Activated naive CD8-positive, alpha-beta T cell treated with anti-CD3 and anti-CD28 coated beads, Interleukin-2, amount 10 ng/mL, durations not matched to agents 7 days and 5 days (primary cell): ENCODE measurements around the gene BPGM. TPM values are rescaled to one million over a fixed set of nuclear protein-coding genes. Genes with fewer than 3 reads are reported as not detected.
"Not testable (repeated sequence)": the region's sequence is repeated elsewhere in the genome, so short reads cannot be mapped to it uniquely, and the experiment has no call there.

Experiments used
- ATAC-seq: fragments of 150-1000 bp; cut with Tn5 transposase; one replicate; pipeline ENCODE4 v1.10.0; 2021; ENCODE audit warnings: low read depth, moderate library complexity
- POLR2A ChIA-PET: fragments of 350-600 bp; sonication (Branson Sonifier 250); formaldehyde crosslinking; loops from one replicate; lab custom pipeline; 2021; ENCODE audit warnings: antibody characterized with exemption; lab: Charles Lee
- DNase-seq: peaks from one replicate; pipeline ENCODE4 v3.0.0; 2021
- H3K27ac Mint-ChIP-seq: one replicate; pipeline ENCODE4 v1.8.0; 2022; ENCODE audit warnings: mild to moderate bottlenecking, mixed read lengths
- H3K27me3 Mint-ChIP-seq: one replicate; pipeline ENCODE4 v1.8.0; 2022; ENCODE audit warnings: mild to moderate bottlenecking, moderate library complexity, mixed read lengths
- H3K36me3 Mint-ChIP-seq: one replicate; pipeline ENCODE4 v1.8.0; 2021; ENCODE audit warnings: mild to moderate bottlenecking, mixed read lengths
- H3K4me1 Mint-ChIP-seq: one replicate; pipeline ENCODE4 v1.8.0; 2021; ENCODE audit warnings: mixed read lengths
- H3K4me3 Mint-ChIP-seq: one replicate; pipeline ENCODE4 v1.8.0; 2022; ENCODE audit warnings: mild to moderate bottlenecking, moderate library complexity, mixed read lengths
- H3K9me3 Mint-ChIP-seq: one replicate; pipeline ENCODE4 v1.8.0; 2021; ENCODE audit warnings: mixed read lengths
- total RNA-seq, 2 experiments: library from RNA; stranded (reverse); gene quantifications; one replicate each; pipeline ENCODE4 v1.2.3, GENCODE V29; 2021

Gene BPGM
- total RNA-seq, 2 experiments from 2014 or later: 13.1 to 13.2 TPM

- Mint-ChIP-seq H3K4me1 (peaks cover 14% of the 10 kb centered on the region), H3K27me3 (no peaks in the 10 kb centered on the region), H3K4me3 (no peak overlapping the region), H3K27ac (no peak overlapping the region), H3K36me3 (no peaks in the 10 kb centered on the region), H3K9me3 (no peaks in the 10 kb centered on the region)
- ATAC-seq (no peak), DNase-seq (no peak)
- POLR2A ChIA-PET: no interaction called here
Measured at GRCh38 chr7:134639061-134639460, 7.6 kb upstream of the BPGM start.

DNA sequence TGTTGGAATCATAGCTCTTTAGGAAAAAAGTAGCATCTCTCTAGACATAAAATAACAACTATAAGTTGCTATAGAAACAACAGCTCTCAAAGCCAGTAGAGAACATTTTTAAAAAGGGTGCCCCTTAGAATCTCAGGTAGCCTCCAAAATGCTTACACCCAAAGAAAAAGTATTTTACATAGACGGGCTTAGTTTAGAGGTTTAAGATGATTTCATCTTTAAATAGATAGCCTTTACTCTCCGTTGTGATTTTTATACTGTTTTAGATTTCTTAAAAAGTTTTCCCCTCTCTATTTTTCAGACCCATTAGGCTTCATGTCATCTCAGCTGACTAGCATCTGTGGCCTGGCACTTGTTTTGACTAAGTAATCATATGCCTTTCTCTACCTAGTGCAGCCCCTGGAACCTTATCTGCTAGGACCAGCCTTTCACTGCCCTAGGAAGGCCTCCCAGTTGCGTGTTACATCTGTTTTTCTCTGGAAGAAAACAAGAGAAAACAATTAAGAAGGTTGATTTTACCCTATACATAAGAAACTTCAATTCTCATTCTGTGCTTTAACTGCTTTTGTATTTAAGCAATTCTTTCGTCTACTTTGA, 6.9 kb upstream of the BPGM start:
- Mint-ChIP-seq H3K9me3 (no peaks in the 10 kb centered on the region), H3K4me1 (peaks cover 15% of the 10 kb centered on the region), H3K4me3 (no peak overlapping the region), H3K27ac (no peak overlapping the region), H3K27me3 (no peaks in the 10 kb centered on the region), H3K36me3 (no peaks in the 10 kb centered on the region)
- no peak for DNase-seq
- POLR2A ChIA-PET: no interaction called here
- no peak for ATAC-seq

GRCh38 chr7:134640842-134641715, 5.6 kb upstream of the BPGM start:
- Mint-ChIP-seq H3K27me3 (no peaks in the 10 kb centered on the region), H3K4me1 (peaks cover 10% of the 10 kb centered on the region), H3K36me3 (no peaks in the 10 kb centered on the region), H3K4me3 (no peak overlapping the region), H3K9me3 (no peaks in the 10 kb centered on the region), H3K27ac (no peak overlapping the region)
- POLR2A ChIA-PET: no interaction called here
- no peak for DNase-seq
- no peak for ATAC-seq

- H3K9me3 Mint-ChIP-seq, H3K27ac Mint-ChIP-seq, ATAC-seq, H3K27me3 Mint-ChIP-seq, H3K4me3 Mint-ChIP-seq, H3K36me3 Mint-ChIP-seq, POLR2A ChIA-PET, H3K4me1 Mint-ChIP-seq, DNase-seq: not testable (repeated sequence)
Measured at GRCh38 chr7:134641981-134642380, 4.7 kb upstream of the BPGM start.

- ATAC-seq (no peak), DNase-seq (no peak)
- H3K9me3 Mint-ChIP-seq: no peaks in the 10 kb centered on the region
- H3K4me3 Mint-ChIP-seq: no peak overlapping the region
- H3K4me1 Mint-ChIP-seq: peaks cover 1% of the 10 kb centered on the region
- POLR2A ChIA-PET: no interaction called here
- H3K27ac Mint-ChIP-seq: no peak overlapping the region
- no peaks in the 10 kb centered on the region for H3K36me3 Mint-ChIP-seq
- no peaks in the 10 kb centered on the region for H3K27me3 Mint-ChIP-seq
Measured at GRCh38 chr7:134643131-134643530, 3.5 kb upstream of the BPGM start.

DNA sequence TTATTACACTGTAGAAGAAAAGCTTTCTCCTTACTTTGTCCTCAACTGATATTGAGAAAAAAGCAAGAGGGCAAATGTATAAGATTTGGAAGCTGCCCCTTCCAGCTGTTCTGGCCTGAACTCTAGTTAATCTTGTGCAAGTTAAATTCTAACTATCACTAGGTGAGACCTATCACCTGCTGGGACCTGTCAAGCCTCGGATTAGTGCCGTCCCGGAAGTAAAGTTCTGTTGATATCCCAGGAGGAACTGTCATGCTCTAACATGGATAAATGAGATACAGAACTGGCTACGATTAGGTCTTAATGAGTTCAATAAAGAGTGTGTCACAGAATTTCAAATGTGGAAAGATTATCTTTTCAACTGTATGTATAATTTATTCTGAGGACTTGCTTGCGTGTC, 1.2 kb upstream of the BPGM start:
- DNase-seq: no peak
- H3K36me3 Mint-ChIP-seq: peaks cover 10% of the 10 kb centered on the region
- no peak overlapping the region for H3K27ac Mint-ChIP-seq
- POLR2A ChIA-PET: interaction anchor here (0.9 to 2.7 kb wide), 10 partner anchors 10 to 525 kb away, joined by 3 to 12 read pairs (median 6); partner anchors contain the start of genes AKR1B1, CYREN and TMEM140
- H3K27me3 Mint-ChIP-seq: no peaks in the 10 kb centered on the region
- no peaks in the 10 kb centered on the region for H3K9me3 Mint-ChIP-seq
- no peak for ATAC-seq
- H3K4me3 Mint-ChIP-seq: no peak overlapping the region
- peaks cover 14% of the 10 kb centered on the region for H3K4me1 Mint-ChIP-seq

GRCh38 chr7:134645935-134646334, 718 bp upstream of the BPGM start:
- DNase-seq: no peak
- H3K9me3 Mint-ChIP-seq: no peaks in the 10 kb centered on the region
- ATAC-seq: no peak
- POLR2A ChIA-PET: interaction anchor here (0.9 to 2.7 kb wide), 12 partner anchors 8 to 524 kb away, joined by 3 to 12 read pairs (median 6); partner anchors contain the start of genes AKR1B1, CYREN and TMEM140
- H3K36me3 Mint-ChIP-seq: peaks cover 10% of the 10 kb centered on the region
- H3K4me3 Mint-ChIP-seq: no peak overlapping the region
- peaks cover 14% of the 10 kb centered on the region for H3K4me1 Mint-ChIP-seq
- no peak overlapping the region for H3K27ac Mint-ChIP-seq
- no peaks in the 10 kb centered on the region for H3K27me3 Mint-ChIP-seq

DNA sequence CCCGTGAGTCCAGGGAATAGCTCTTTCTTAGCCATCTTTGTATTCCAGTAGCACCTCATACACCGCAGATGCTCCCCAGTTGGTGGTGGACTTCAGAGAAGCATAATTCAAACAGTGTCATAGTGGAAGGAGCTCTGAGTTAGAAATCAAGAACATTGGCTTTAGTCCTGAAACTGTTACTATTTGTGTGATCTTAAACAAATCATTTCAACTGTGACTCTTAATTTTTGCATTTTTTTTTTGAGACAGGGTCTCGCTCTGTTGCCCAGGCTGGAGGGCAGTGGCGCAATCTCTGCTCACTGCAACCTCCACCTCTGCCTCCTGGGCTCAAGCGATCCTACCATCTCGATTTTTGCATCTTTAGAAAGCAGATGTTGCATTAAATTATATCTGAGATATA, 1.8 kb downstream of the BPGM start:
- Mint-ChIP-seq H3K27me3 (no peaks in the 10 kb centered on the region), H3K27ac (peak overlapping the region; percentile 58), H3K4me1 (peaks cover 16% of the 10 kb centered on the region), H3K36me3 (peaks cover 14% of the 10 kb centered on the region), H3K4me3 (no peak overlapping the region), H3K9me3 (no peaks in the 10 kb centered on the region)
- DNase-seq (no peak), ATAC-seq (no peak)
- POLR2A ChIA-PET: interaction anchor here (0.6 kb wide), 1 partner anchor 10 kb away, joined by 4 read pairs; no protein-coding TSS in a partner anchor

DNA sequence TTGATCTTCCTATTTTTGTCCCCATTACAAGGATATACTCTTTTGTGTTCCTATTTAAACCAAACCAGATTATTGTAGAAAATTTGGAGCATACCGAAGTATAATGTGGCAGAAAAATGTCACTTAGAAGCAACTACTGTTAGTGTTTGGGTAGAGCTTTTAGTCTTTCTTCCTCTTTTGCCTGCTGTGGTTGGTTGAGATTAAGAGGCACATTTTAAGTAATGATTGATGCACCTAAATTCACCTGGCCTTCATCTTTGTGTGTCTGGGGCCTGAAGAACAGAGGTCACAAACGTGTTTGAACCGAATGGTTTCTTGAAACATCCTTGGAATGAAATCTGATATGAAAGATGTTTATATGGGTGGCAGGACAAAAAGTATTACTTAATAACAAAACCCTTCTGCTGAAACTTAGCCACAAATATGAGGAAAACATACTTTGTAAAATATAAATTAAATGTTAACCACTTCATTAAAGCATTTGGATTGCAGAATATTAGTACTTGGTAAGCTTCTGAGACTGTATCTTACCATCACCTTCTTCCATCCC, 2.6 kb downstream of the BPGM start:
- ATAC-seq (no peak), DNase-seq (no peak)
- no peaks in the 10 kb centered on the region for H3K27me3 Mint-ChIP-seq
- POLR2A ChIA-PET: no interaction called here
- peaks cover 20% of the 10 kb centered on the region for H3K4me1 Mint-ChIP-seq
- no peaks in the 10 kb centered on the region for H3K9me3 Mint-ChIP-seq
- no peak overlapping the region for H3K4me3 Mint-ChIP-seq
- no peak overlapping the region for H3K27ac Mint-ChIP-seq
- peaks cover 17% of the 10 kb centered on the region for H3K36me3 Mint-ChIP-seq

- H3K4me3 Mint-ChIP-seq: no peak overlapping the region
- peaks cover 35% of the 10 kb centered on the region for H3K36me3 Mint-ChIP-seq
- H3K4me1 Mint-ChIP-seq: peaks cover 29% of the 10 kb centered on the region
- DNase-seq (no peak), ATAC-seq (no peak)
- peaks cover 6% of the 10 kb centered on the region for H3K9me3 Mint-ChIP-seq
- no peak overlapping the region for H3K27ac Mint-ChIP-seq
- POLR2A ChIA-PET: no interaction called here
- H3K27me3 Mint-ChIP-seq: no peaks in the 10 kb centered on the region
Measured at GRCh38 chr7:134651991-134652390, 5.3 kb downstream of the BPGM start.

GRCh38 chr7:134654104-134654775, 7.6 kb downstream of the BPGM start:
- no peaks in the 10 kb centered on the region for H3K27me3 Mint-ChIP-seq
- H3K9me3 Mint-ChIP-seq: peaks cover 8% of the 10 kb centered on the region
- peaks cover 41% of the 10 kb centered on the region for H3K36me3 Mint-ChIP-seq
- POLR2A ChIA-PET: interaction anchor here (0.8 kb wide), 1 partner anchor 8 kb away, joined by 3 read pairs; the partner anchor contains the start of gene BPGM
- H3K4me1 Mint-ChIP-seq: peaks cover 30% of the 10 kb centered on the region
- H3K27ac Mint-ChIP-seq: peak overlapping the region; percentile 62
- no peak for DNase-seq
- ATAC-seq: peak; percentile 44
- H3K4me3 Mint-ChIP-seq: no peak overlapping the region

DNA sequence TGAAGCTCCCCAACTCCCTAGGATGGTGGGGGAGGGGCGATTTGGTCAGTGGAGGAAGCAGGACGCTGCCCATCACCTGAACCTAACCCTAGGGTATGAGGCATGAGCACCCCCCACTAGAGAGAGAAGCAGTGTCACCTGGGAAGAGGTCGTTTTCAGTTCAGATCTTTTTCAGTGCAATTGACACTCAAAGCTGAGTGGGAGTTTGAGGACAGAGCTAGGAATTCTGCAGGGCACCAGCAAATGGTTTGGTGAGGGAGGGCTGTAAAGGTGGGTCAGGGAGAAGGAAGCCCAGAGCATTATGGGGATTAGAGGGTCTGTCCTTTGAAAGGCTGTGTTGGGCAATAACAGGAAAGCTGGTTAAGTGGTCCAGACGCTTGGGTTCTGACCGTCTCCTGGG, 10.9 kb downstream of the BPGM start:
- Mint-ChIP-seq H3K9me3 (peaks cover 8% of the 10 kb centered on the region), H3K27ac (no peak overlapping the region), H3K4me3 (no peak overlapping the region), H3K36me3 (peaks cover 47% of the 10 kb centered on the region), H3K27me3 (no peaks in the 10 kb centered on the region), H3K4me1 (peaks cover 21% of the 10 kb centered on the region)
- no peak for ATAC-seq
- POLR2A ChIA-PET: interaction anchor here (1.4 to 2.1 kb wide), 2 partner anchors 11 kb away, joined by 4 to 9 read pairs; partner anchors contain the start of gene BPGM
- DNase-seq: no peak

DNA sequence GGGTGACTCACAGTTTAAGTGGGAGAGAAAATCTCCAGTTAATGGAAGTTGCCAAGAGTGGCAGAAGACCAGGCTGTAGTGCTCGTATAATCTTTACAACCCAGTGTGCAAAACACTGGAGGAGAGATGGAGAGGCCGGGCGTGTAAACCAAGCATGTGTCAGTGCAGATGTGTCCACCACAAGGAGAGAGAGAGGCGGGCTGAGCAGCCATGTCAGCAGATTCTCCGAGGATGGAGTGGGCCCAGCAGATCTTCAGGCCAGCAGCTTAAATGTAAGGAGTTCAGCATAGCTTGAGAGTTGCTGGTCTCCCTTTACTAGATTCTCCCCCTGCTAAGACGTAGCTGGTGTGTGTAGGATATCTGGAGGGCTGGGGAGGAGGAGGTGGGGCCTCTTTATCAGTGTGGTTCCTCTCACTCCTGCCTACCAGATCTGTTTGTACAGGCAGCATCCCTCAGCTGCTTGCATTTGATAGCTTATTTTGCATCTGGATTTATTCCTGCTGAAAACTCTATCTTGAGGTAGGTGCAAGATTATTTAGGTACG, 13.7 kb downstream of the BPGM start:
- H3K36me3 Mint-ChIP-seq: peaks cover 51% of the 10 kb centered on the region
- no peak overlapping the region for H3K4me3 Mint-ChIP-seq
- POLR2A ChIA-PET: interaction anchor here (0.8 kb wide), 1 partner anchor 14 kb away, joined by 4 read pairs; the partner anchor contains the start of gene BPGM
- H3K9me3 Mint-ChIP-seq: peaks cover 13% of the 10 kb centered on the region
- no peaks in the 10 kb centered on the region for H3K27me3 Mint-ChIP-seq
- peaks cover 6% of the 10 kb centered on the region for H3K4me1 Mint-ChIP-seq
- no peak overlapping the region for H3K27ac Mint-ChIP-seq
- peak; percentile 14 for ATAC-seq
- no peak for DNase-seq
